CD4-positive, alpha-beta T cell treated with Interferon alpha-2 for 1 hour (primary cell): ENCODE measurements around the gene SLCO2A1.

Experiments
- DNase-seq, 2 donors: peaks; one replicate each; pipeline ENCODE4 v3.0.0-alpha.2; 2020 to 2022

The SLCO2A1 gene

GRCh38 chr3:134060561-134061385 is 31.0 kb upstream of the SLCO2A1 start:
- no peak for DNase-seq

- no peak for DNase-seq
These were observed 30.2 kb upstream of the SLCO2A1 start for GRCh38 chr3:134059671-134060560.

DNA sequence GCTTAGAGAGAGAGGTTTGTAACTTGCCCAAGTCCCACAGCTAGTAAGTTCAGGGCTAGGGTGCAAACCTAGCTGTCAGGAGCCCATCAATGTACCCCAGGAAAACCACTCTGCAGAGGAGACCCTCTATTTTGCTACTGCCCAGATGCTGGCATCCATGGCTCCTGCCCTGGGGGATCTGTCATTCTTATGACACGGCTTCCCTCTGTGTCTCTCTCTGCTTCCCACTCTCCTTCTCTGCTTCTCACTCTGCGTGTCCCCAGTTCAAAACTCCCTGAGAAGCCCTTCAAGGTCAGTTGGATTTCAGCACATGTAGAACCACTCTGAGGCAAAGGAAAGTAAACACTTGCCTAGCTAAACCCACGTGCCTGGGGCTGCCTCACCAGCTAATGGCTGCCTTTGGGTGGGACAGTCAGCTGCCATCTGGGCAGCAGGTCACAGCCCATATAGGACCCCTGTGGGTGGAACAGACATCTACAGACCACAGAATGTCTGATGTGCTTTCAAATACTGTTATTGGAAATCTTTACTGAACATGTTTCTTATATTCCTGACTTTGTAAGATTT is 29.4 kb upstream of the SLCO2A1 start:
- DNase-seq = no peak

- no peak for DNase-seq
These were observed 28.0 kb upstream of the SLCO2A1 start for GRCh38 chr3:134057654-134058110.

- no peak for DNase-seq
These were observed 27.4 kb upstream of the SLCO2A1 start for GRCh38 chr3:134057006-134057653.

DNA sequence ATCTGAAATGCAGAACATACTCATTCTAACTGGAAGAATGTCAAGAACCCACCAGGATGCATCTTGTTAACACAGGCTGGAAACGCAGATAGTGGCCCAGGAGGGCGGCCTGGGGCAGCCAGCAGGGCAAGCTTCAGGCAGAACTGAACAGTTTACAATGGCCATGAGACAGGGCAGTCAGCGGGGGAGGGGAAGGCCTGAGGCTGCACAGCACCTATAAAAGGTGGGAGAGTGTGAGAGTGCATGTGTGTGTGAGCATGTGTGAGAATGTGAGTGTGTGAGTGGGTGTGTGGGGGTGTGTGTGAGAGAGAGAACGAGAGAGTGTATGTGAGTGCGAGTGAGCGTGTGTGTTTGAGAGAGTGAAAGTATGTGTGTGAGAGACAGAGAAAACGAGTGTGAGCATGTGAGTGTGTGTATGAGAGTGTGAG is 26.8 kb upstream of the SLCO2A1 start:
- no peak for DNase-seq

- DNase-seq = no peak
These were observed 25.9 kb upstream of the SLCO2A1 start for GRCh38 chr3:134055661-134056060.

DNA sequence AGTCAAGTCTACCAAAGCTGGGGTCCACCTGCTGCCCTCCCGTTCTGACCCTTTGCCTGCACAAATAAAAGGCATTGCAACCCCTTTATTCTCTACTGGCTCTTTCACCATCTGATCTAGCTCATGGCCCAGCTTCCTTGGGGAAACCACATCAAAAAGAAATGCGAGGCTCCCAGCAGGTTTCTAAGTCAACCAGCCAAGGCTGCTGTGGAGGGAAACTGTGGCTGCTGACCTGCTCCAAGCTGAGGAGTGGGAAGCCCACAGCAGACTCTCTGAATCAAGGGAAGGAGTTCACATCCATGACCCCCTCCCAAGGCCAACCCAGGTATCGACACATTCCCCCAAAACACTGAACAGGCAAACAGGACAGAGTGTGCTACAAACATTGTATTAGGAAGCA is 25.2 kb upstream of the SLCO2A1 start:
- DNase-seq = no peak

- no peak for DNase-seq
These were observed 24.5 kb upstream of the SLCO2A1 start for GRCh38 chr3:134054231-134054630.

DNA sequence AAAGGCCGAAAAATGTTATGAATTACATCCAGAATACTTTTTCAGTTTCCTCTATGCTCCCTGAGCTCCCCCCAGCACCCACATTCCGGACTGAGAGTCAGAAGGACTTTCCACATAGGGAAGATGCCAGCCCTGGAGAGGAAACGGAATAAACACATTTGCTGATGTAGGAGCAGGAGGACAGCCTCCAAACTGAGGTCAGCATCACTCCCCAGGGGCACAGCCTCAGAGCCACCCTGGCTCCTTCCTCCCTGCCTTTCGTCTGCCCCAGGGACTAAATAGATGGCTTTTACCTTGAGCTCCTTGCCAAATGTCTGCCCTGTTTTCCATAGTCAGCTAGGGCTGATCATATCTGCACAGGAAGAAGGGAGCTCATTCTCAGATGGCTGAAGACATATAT is 22.6 kb upstream of the SLCO2A1 start:
- no peak for DNase-seq

DNA sequence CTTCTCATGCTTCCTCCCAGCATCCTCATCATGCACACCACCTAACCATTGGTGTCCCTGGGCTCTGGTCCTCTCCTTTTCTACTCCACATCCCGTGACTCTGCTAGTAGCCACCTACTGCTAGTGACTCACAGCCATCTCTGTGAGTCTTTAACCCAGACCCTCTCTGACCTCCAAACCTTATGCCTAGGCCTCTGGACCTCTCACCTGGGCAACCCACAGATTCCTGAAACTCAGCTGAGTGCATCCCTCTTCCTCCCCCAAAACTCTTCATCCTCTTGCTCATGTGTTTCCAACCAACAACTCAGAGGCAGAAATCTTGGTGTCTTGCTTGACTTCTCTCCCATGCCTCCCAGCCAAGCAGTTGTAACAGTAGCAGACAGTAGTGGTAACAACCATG is 20.0 kb upstream of the SLCO2A1 start:
- no peak for DNase-seq

- no peak for DNase-seq
These were observed 18.7 kb upstream of the SLCO2A1 start for GRCh38 chr3:134048278-134048996.

DNA sequence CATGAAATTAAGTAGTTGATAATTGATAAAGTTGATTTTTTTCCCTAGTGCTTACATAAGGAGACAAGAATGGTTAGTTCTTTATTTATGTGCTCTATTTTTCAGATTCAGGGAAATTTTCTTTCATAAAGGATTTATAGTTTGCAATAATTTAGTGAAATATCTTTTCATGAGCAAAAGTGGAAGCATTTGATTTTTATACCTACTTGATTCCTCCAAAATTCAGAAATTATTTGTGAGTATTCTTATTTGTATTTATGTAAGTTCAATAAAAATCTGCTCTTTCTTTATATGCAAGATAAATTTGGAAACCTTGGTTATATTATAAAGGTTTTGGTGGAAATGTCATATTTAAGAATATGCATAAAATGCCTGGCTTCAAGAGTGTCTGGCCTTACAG is 14.7 kb upstream of the SLCO2A1 start:
- no peak for DNase-seq

DNA sequence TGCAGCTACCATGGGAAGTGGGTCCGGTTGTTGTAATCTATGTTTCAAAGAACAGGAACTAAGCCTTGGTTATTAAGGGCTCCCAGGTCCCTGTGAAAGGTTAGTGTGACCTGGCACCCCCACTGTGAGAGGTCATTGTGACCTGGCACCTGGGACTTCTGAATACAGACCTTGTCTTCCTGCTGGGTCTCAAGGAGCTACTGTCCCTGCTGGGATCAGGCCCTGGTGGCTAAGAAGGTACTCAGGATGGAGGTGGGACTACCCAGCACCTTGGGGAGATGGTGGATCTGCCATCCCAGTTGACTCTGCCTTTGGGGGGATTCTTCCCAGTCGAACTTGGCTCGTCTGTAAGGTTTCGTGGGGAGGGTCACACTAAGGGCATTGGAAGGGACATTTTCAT is 10.3 kb upstream of the SLCO2A1 start:
- DNase-seq = no peak

DNA sequence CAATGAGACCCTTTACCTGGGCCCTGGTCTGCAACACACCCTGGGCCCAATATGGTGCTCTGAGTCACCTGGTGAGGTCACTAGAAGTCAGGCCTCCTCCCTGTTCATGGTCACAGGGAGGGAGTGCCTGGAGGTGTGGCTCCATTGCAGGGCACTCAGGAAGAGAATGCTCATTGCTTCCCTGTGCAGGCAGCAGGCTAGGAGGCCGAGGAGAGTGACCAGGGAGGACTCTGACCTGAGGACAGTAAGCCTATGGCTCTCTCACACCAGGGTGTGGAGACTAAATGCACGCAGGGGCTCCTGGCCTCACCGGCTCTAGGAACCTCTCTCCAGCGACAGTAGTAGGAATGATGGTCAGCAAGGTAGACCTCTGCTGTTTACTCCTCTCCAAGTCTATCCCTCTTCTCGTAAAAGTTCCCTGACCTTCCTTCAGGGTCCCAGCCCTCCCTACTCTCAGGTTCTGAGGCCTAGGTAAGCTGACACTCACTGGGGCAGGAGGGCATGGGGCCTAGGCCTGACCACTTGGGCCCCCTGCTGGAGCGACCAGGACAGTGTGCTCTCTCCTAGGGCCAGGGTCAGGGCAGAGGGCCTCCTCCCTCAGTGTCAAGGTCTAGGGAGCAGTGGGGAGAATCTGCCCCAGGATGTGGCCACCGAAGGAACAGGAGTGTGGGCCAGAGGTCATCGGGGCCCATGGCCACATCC is 9.6 kb upstream of the SLCO2A1 start:
- no peak for DNase-seq

- DNase-seq = no peak
These were observed 9.0 kb upstream of the SLCO2A1 start for GRCh38 chr3:134038716-134039115.

- DNase-seq = no peak
These were observed 8.4 kb upstream of the SLCO2A1 start for GRCh38 chr3:134038071-134038491.

GRCh38 chr3:134037168-134037567 is 7.4 kb upstream of the SLCO2A1 start:
- DNase-seq = no peak

DNA sequence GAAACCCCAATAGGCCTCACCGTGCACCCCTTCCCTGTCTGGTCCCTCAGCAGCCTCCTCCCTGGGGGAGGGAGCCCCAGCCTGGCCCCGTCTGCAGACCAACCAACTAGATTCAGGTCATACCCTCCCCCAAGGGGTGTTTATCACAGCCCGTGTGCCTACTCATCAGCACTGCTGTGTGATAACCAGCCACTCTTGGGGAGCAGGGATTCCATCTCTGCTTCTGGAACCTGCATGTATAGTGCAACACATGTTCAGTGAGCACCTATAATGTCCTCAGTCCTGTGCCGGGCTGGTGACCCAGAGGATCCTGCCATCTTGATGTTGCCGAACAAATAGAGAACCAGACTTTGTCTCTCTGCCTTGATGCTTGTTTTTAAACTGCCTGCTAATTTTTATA is 6.6 kb upstream of the SLCO2A1 start:
- no peak for DNase-seq

GRCh38 chr3:134035836-134036235 is 6.1 kb upstream of the SLCO2A1 start:
- DNase-seq = no peak

GRCh38 chr3:134034005-134034785 is 4.5 kb upstream of the SLCO2A1 start:
- DNase-seq = no peak
